Hepatocyte (in vitro differentiated cells): ENCODE measurements around the gene ZNF438.

Experiments
- EZH2 ChIP-seq: fragments of 200-600 bp; sonication (generic); IDR thresholded peaks from 2 replicates; pipeline ENCODE4 v1.6.1; 2016; ENCODE audit warnings: antibody characterized with exemption, mild to moderate bottlenecking, borderline replicate concordance
- EZH2phosphoT487 ChIP-seq: fragments of 200-600 bp; sonication (generic); IDR thresholded peaks from one replicate; pipeline ENCODE4 v1.6.1; 2018; ENCODE audit warnings: antibody characterized with exemption, mild to moderate bottlenecking, low read depth, moderate library complexity; ENCODE audit not compliant: unreplicated experiment, severe bottlenecking
- TF ChIP-seq, protein P1 (sequence below): fragments of 200-600 bp; sonication (generic); IDR thresholded peaks from 2 replicates; pipeline ENCODE4 v1.5.1; 2016; ENCODE audit warnings: antibody characterized with exemption, mild to moderate bottlenecking; ENCODE audit not compliant: poor library complexity

GRCh38 chr10:31025142-31025541 is 6.5 kb downstream of the ZNF438 start:
- TF ChIP-seq, protein P1, sequence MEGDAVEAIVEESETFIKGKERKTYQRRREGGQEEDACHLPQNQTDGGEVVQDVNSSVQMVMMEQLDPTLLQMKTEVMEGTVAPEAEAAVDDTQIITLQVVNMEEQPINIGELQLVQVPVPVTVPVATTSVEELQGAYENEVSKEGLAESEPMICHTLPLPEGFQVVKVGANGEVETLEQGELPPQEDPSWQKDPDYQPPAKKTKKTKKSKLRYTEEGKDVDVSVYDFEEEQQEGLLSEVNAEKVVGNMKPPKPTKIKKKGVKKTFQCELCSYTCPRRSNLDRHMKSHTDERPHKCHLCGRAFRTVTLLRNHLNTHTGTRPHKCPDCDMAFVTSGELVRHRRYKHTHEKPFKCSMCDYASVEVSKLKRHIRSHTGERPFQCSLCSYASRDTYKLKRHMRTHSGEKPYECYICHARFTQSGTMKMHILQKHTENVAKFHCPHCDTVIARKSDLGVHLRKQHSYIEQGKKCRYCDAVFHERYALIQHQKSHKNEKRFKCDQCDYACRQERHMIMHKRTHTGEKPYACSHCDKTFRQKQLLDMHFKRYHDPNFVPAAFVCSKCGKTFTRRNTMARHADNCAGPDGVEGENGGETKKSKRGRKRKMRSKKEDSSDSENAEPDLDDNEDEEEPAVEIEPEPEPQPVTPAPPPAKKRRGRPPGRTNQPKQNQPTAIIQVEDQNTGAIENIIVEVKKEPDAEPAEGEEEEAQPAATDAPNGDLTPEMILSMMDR: no peak
- no peak for TF ChIP-seq EZH2
- no peak for TF ChIP-seq EZH2phosphoT487
